Lower leg skin (tissue), 3 donors: ENCODE measurements around the gene TERT.

Experiments used
- CTCF ChIP-seq, 3 donors: fragments of 450-650 bp; IDR thresholded peaks; one replicate each; pipeline ENCODE4 v1.5.1; 2016; ENCODE audit warnings: antibody characterized with exemption in 3 of 3, mild to moderate bottlenecking in 3 of 3, moderate library complexity in 2 of 3
- POLR2A ChIP-seq, 2 donors: fragments of 450-650 bp; IDR thresholded peaks; one replicate each; pipeline ENCODE4 v1.6.1; 2016 to 2017; ENCODE audit warnings: antibody characterized with exemption in 2 of 2, mild to moderate bottlenecking in 1 of 2, moderate library complexity in 1 of 2

GRCh38 chr5:1214936-1215220 lies 80.0 kb downstream of the TERT start:
- TF ChIP-seq CTCF (IDR thresholded peaks at IDR 0.05): no peak
- TF ChIP-seq POLR2A (IDR thresholded peaks at IDR 0.05): no peak
